ENCODE data around the gene CCDC146.

CCDC146 gene

GRCh38 chr7:77182261-77182660 lies 59.8 kb downstream of the CCDC146 start:
- POLR2A ChIA-PET (ENCODE audit: low non-redundant PET) = no interaction called here
- no peak for TF ChIP-seq CTCF (conservative IDR thresholded peaks at IDR 0.05; ENCODE audit: low read depth)
- no peak overlapping the region for H3K27ac ChIP-seq
- no peak for DNase-seq (ENCODE audit: low spot score)
- CTCF ChIA-PET = no interaction called here

GRCh38 chr7:77184463-77184862 lies 62.0 kb downstream of the CCDC146 start:
- ChIA-PET POLR2A (ENCODE audit: low non-redundant PET) (no interaction called here), CTCF (no interaction called here)
- no peak for TF ChIP-seq CTCF (conservative IDR thresholded peaks at IDR 0.05; ENCODE audit: low read depth)
- H3K27ac ChIP-seq = no peak overlapping the region
- DNase-seq (ENCODE audit: low spot score) = no peak

- ChIA-PET CTCF (no interaction called here), POLR2A (ENCODE audit: low non-redundant PET) (no interaction called here)
- no peak for DNase-seq (ENCODE audit: low spot score)
- H3K27ac ChIP-seq = no peak overlapping the region
- TF ChIP-seq CTCF (conservative IDR thresholded peaks at IDR 0.05; ENCODE audit: low read depth) = no peak
These were observed 62.6 kb downstream of the CCDC146 start for GRCh38 chr7:77184990-77185389.

GRCh38 chr7:77185866-77186265 lies 63.5 kb downstream of the CCDC146 start:
- POLR2A ChIA-PET (ENCODE audit: low non-redundant PET) = no interaction called here
- CTCF ChIA-PET = no interaction called here
- DNase-seq (ENCODE audit: low spot score) = no peak
- no peak for TF ChIP-seq CTCF (conservative IDR thresholded peaks at IDR 0.05; ENCODE audit: low read depth)
- no peak overlapping the region for H3K27ac ChIP-seq

- no peak for DNase-seq (ENCODE audit: low spot score)
- POLR2A ChIA-PET (ENCODE audit: low non-redundant PET) = no interaction called here
These were observed 66.5 kb downstream of the CCDC146 start for GRCh38 chr7:77188731-77189437.

GRCh38 chr7:77197141-77197540 lies 74.7 kb downstream of the CCDC146 start:
- H3K27ac ChIP-seq = no peak overlapping the region
- POLR2A ChIA-PET (ENCODE audit: low non-redundant PET) = no interaction called here
- CTCF ChIA-PET = no interaction called here
- no peak for TF ChIP-seq CTCF (conservative IDR thresholded peaks at IDR 0.05; ENCODE audit: low read depth)
- no peak for DNase-seq (ENCODE audit: low spot score)

More at GRCh38 chr7:77188731-77189437, 66.5 kb downstream of the CCDC146 start:
- CTCF ChIA-PET = no interaction called here
- H3K27ac ChIP-seq = no peak overlapping the region
- no peak for TF ChIP-seq CTCF (conservative IDR thresholded peaks at IDR 0.05; ENCODE audit: low read depth)
